ENCODE data around the gene PHF1. TPM values are rescaled to one million over a fixed set of nuclear protein-coding genes. Genes with fewer than 3 reads are reported as not detected.

PHF1 gene
- total and polyA plus RNA-seq, 2 of the 13 experiments (the other 11 are each of a cell fraction or from before 2014, with no cell fraction given) = 25.4 to 61.9 TPM

GRCh38 chr6:33410711-33411631 lies at the start of gene PHF1 (continued):
- TF ChIP-seq ZXDC (CRISPR knock-in tag; IDR thresholded peaks at IDR 0.05) = no peak
- TF ChIP-seq RBM22 (optimal IDR thresholded peaks at IDR 0.05; ENCODE audit: low read length) = no peak
- no peak for TF ChIP-seq STAT6 (CRISPR knock-in tag; IDR thresholded peaks at IDR 0.05; ENCODE audit: borderline replicate concordance)
- TF ChIP-seq KLF11 (CRISPR knock-in tag; IDR thresholded peaks at IDR 0.05) = no peak
- TF ChIP-seq NRL (CRISPR knock-in tag; IDR thresholded peaks at IDR 0.05; ENCODE audit: borderline replicate concordance) = peak; percentile 74; the same call in 1 of the 2 replicates
- TF ChIP-seq RBFOX2 (IDR thresholded peaks at IDR 0.05; ENCODE audit: low read depth, low read length) = peak; percentile 62; the same call in 1 of the 2 replicates
- TF ChIP-seq GFI1 (CRISPR knock-in tag; IDR thresholded peaks at IDR 0.05; ENCODE audit: borderline replicate concordance) = no peak
- no peak for TF ChIP-seq ZNF547 (CRISPR knock-in tag; IDR thresholded peaks at IDR 0.05)
- no peak for TF ChIP-seq LCORL (IDR thresholded peaks at IDR 0.05)
- no peak for TF ChIP-seq LCORL (CRISPR knock-in tag; IDR thresholded peaks at IDR 0.05)
- no peak for TF ChIP-seq RFXAP (CRISPR knock-in tag; IDR thresholded peaks at IDR 0.05; ENCODE audit: borderline replicate concordance)
- no peak for TF ChIP-seq NPAS2 (CRISPR knock-in tag; IDR thresholded peaks at IDR 0.05; ENCODE audit: borderline replicate concordance)
- TF ChIP-seq PHF5A (CRISPR knock-in tag; IDR thresholded peaks at IDR 0.05; ENCODE audit: low read depth, unreplicated experiment) = no peak
- TF ChIP-seq ELK4 (CRISPR knock-in tag; IDR thresholded peaks at IDR 0.05; ENCODE audit: borderline replicate concordance) = no peak
